ENCODE results near the gene ITSN1.

The ITSN1 gene

GRCh38 chr21:33690874-33691273 is 48.6 kb downstream of the ITSN1 start:
- TF ChIP-seq EP300 (IDR thresholded peaks at IDR 0.05; ENCODE audit: borderline replicate concordance) (no peak), RAD21 (IDR thresholded peaks at IDR 0.05; ENCODE audit: low read depth) (no peak), NFIC (IDR thresholded peaks at IDR 0.05) (no peak), CEBPB (IDR thresholded peaks at IDR 0.05) (no peak), USF1 (IDR thresholded peaks at IDR 0.05) (no peak), FOXM1 (IDR thresholded peaks at IDR 0.05; ENCODE audit: borderline replicate concordance, low read depth) (no peak), CREB1 (IDR thresholded peaks at IDR 0.05; ENCODE audit: low read depth) (no peak), TAF1 (IDR thresholded peaks at IDR 0.05; ENCODE audit: low read depth) (no peak), ZBTB7A (IDR thresholded peaks at IDR 0.05; ENCODE audit: low read depth) (no peak)

GRCh38 chr21:33691945-33692603 is 49.8 kb downstream of the ITSN1 start:
- TF ChIP-seq MAX (IDR thresholded peaks at IDR 0.05) (no peak), EP300 (IDR thresholded peaks at IDR 0.05; ENCODE audit: borderline replicate concordance) (no peak), REST (IDR thresholded peaks at IDR 0.05; ENCODE audit: low read depth) (no peak), YY1 (IDR thresholded peaks at IDR 0.05; ENCODE audit: low read depth) (no peak), CEBPB (IDR thresholded peaks at IDR 0.05) (no peak), ZBTB7A (IDR thresholded peaks at IDR 0.05; ENCODE audit: low read depth) (no peak), CREB1 (IDR thresholded peaks at IDR 0.05; ENCODE audit: low read depth) (no peak), FOXM1 (IDR thresholded peaks at IDR 0.05; ENCODE audit: borderline replicate concordance, low read depth) (no peak), NFIC (IDR thresholded peaks at IDR 0.05) (no peak), TCF12 (IDR thresholded peaks at IDR 0.05; ENCODE audit: low read depth) (no peak), TEAD4 (IDR thresholded peaks at IDR 0.05) (no peak), EGR1 (IDR thresholded peaks at IDR 0.05) (no peak), TAF1 (IDR thresholded peaks at IDR 0.05; ENCODE audit: low read depth) (no peak), RAD21 (IDR thresholded peaks at IDR 0.05; ENCODE audit: low read depth) (no peak), USF1 (IDR thresholded peaks at IDR 0.05) (no peak)

- TF ChIP-seq EP300 (IDR thresholded peaks at IDR 0.05; ENCODE audit: borderline replicate concordance) (no peak), USF1 (IDR thresholded peaks at IDR 0.05) (no peak), TEAD4 (IDR thresholded peaks at IDR 0.05) (no peak), FOXM1 (IDR thresholded peaks at IDR 0.05; ENCODE audit: borderline replicate concordance, low read depth) (no peak), EGR1 (IDR thresholded peaks at IDR 0.05) (no peak), MAX (IDR thresholded peaks at IDR 0.05) (no peak), REST (IDR thresholded peaks at IDR 0.05; ENCODE audit: low read depth) (no peak), TCF12 (IDR thresholded peaks at IDR 0.05; ENCODE audit: low read depth) (no peak), CEBPB (IDR thresholded peaks at IDR 0.05) (no peak), TAF1 (IDR thresholded peaks at IDR 0.05; ENCODE audit: low read depth) (no peak), CREB1 (IDR thresholded peaks at IDR 0.05; ENCODE audit: low read depth) (no peak), RAD21 (IDR thresholded peaks at IDR 0.05; ENCODE audit: low read depth) (no peak), YY1 (IDR thresholded peaks at IDR 0.05; ENCODE audit: low read depth) (no peak), ZBTB7A (IDR thresholded peaks at IDR 0.05; ENCODE audit: low read depth) (no peak)
Observed at GRCh38 chr21:33695813-33696212, 53.5 kb downstream of the ITSN1 start.

- TF ChIP-seq FOXM1 (IDR thresholded peaks at IDR 0.05; ENCODE audit: borderline replicate concordance, low read depth) (no peak), EGR1 (IDR thresholded peaks at IDR 0.05) (no peak), TAF1 (IDR thresholded peaks at IDR 0.05; ENCODE audit: low read depth) (no peak), NFIC (IDR thresholded peaks at IDR 0.05) (no peak), EP300 (IDR thresholded peaks at IDR 0.05; ENCODE audit: borderline replicate concordance) (no peak), CREB1 (IDR thresholded peaks at IDR 0.05; ENCODE audit: low read depth) (no peak), ZBTB7A (IDR thresholded peaks at IDR 0.05; ENCODE audit: low read depth) (no peak), REST (IDR thresholded peaks at IDR 0.05; ENCODE audit: low read depth) (no peak), TEAD4 (IDR thresholded peaks at IDR 0.05) (no peak), USF1 (IDR thresholded peaks at IDR 0.05) (no peak), CEBPB (IDR thresholded peaks at IDR 0.05) (no peak)
Observed at GRCh38 chr21:33696465-33696864, 54.2 kb downstream of the ITSN1 start.

Measured in Ishikawa (cell line).